ENCODE measurements around the gene SIN3B. TPM values are rescaled to one million over a fixed set of nuclear protein-coding genes. Genes with fewer than 3 reads are reported as not detected.

SIN3B gene
- total RNA-seq, 2 donors from 2014 or later = 15.4 to 17.9 TPM

DNA sequence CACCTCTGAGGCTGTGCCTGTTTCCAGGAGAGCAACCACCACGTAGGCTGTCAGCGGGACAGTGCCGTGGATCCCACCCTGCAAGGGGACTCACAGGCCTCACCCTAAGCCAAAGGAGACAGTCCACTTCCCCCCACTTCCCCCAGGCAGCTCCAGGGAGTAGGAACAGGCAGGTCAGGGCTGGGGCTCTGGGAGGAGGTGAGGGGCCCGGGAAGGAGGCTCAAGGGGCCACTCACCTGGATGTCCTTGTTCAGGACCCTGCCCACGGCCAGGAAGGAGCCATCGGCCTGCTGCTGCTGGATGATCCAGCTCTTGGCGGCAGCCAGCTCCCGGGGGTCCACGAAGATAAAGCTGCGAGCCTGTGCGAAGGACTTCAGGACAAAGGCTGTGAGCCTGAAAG, 85.2 kb downstream of the SIN3B start:
- TF ChIP-seq CTCF (IDR thresholded peaks at IDR 0.05) = no peak
- no peak overlapping the region for H3K27ac ChIP-seq
- H3K9me3 ChIP-seq = peaks cover 0 to 47% of the 10 kb centered on the region in 2 donors
- H3K4me1 ChIP-seq = no peaks in the 10 kb centered on the region
- no peaks in the 10 kb centered on the region for H3K36me3 ChIP-seq
- no peaks in the 10 kb centered on the region for H3K27me3 ChIP-seq
- no peak for DNase-seq (ENCODE audit: low spot score)
- no peak overlapping the region for H3K4me3 ChIP-seq

DNA sequence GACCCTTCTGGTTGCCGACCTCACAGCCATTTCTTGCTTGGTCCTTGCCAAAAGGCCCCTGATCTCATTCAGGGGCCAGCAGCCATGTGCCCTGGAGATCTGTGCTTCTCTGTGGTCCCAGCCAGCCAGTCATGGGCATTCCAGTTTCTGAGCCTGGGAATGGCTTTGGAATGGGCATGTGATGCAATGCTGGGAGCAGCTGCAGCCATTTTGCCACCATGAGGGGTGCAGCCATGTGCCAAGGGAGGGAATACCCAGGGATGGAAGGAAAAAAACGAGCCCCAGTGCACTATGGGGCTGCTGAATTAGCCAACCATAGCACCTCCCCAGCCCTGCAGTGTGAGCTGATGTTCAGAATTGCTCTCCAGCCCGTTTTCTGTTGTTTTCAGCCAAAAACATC, 85.9 kb downstream of the SIN3B start:
- no peak for DNase-seq (ENCODE audit: low spot score)
- TF ChIP-seq CTCF (IDR thresholded peaks at IDR 0.05) = no peak
- Histone ChIP-seq H3K4me3 (no peak overlapping the region), H3K27me3 (no peaks in the 10 kb centered on the region), H3K4me1 (no peaks in the 10 kb centered on the region), H3K36me3 (no peaks in the 10 kb centered on the region), H3K9me3 (peaks cover 0 to 51% of the 10 kb centered on the region in 2 donors), H3K27ac (no peak overlapping the region)

GRCh38 chr19:16915734-16916133, 86.5 kb downstream of the SIN3B start:
- Histone ChIP-seq H3K4me1 (no peaks in the 10 kb centered on the region), H3K27me3 (no peaks in the 10 kb centered on the region), H3K4me3 (no peak overlapping the region), H3K36me3 (no peaks in the 10 kb centered on the region), H3K27ac (no peak overlapping the region), H3K9me3 (peaks cover 0 to 51% of the 10 kb centered on the region in 2 donors)
- no peak for TF ChIP-seq CTCF (IDR thresholded peaks at IDR 0.05)
- DNase-seq (ENCODE audit: low spot score) = no peak

DNA sequence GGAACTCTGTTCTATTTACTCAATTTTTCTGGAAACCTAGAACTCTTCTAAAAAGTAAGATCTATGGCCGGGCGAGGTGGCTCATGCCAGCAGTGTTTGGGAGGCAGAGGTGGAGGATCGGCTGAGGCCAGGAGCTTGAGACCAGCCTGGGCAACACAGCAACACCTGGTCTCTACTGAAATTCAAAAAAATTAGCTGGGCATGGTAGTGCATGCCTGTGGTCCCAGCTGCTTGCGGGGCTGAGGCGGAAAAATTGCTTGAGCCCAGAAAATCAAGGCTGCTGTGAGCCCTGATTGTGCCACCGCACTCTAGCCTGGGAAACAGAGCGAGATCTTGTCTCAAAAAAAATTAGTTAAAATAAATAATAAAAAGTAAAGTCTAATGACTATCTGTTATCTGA, 88.2 kb downstream of the SIN3B start:
- H3K27me3 ChIP-seq = no peaks in the 10 kb centered on the region
- H3K4me1 ChIP-seq = no peaks in the 10 kb centered on the region
- H3K36me3 ChIP-seq = no peaks in the 10 kb centered on the region
- DNase-seq (ENCODE audit: low spot score) = no peak
- H3K4me3 ChIP-seq = no peak overlapping the region
- no peak for TF ChIP-seq CTCF (IDR thresholded peaks at IDR 0.05)
- no peak overlapping the region for H3K27ac ChIP-seq
- peaks cover 0 to 43% of the 10 kb centered on the region in 2 donors for H3K9me3 ChIP-seq

DNA sequence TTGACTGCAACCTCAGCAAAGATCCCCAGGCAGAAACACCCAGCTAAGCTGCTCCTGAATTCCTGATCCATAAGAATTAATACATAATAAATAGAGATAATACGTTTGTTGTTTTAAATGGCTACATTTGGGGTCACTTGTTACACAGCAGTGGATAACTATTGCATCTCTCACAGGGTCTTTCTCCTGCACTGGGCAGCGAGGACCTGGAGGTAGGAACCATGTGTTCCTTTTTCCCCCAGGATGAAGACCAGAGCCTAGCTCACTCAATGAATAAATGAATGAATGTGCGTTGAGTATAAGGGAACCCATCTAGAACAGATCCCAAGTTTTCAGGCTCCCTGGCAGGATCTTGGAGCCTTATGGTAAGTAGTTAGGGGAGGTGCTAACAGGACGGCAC, 90.3 kb downstream of the SIN3B start:
- Histone ChIP-seq H3K27ac (no peak overlapping the region), H3K9me3 (peaks cover 0 to 25% of the 10 kb centered on the region in 2 donors), H3K4me1 (no peaks in the 10 kb centered on the region), H3K4me3 (no peak overlapping the region), H3K36me3 (no peaks in the 10 kb centered on the region), H3K27me3 (no peaks in the 10 kb centered on the region)
- DNase-seq (ENCODE audit: low spot score) = no peak
- TF ChIP-seq CTCF (IDR thresholded peaks at IDR 0.05) = no peak

GRCh38 chr19:16920816-16921529, 91.8 kb downstream of the SIN3B start:
- Histone ChIP-seq H3K27me3 (no peaks in the 10 kb centered on the region), H3K27ac (no peak overlapping the region), H3K9me3 (peaks cover 0 to 12% of the 10 kb centered on the region in 2 donors), H3K4me3 (no peak overlapping the region), H3K4me1 (no peaks in the 10 kb centered on the region), H3K36me3 (no peaks in the 10 kb centered on the region)
- no peak for TF ChIP-seq CTCF (IDR thresholded peaks at IDR 0.05)
- no peak for DNase-seq (ENCODE audit: low spot score)
